ENCODE measurements around the gene SSB.
"Not testable (repeated sequence)": the region's sequence is repeated elsewhere in the genome, so short reads cannot be mapped to it uniquely, and the experiment has no call there.

Gene SSB

DNA sequence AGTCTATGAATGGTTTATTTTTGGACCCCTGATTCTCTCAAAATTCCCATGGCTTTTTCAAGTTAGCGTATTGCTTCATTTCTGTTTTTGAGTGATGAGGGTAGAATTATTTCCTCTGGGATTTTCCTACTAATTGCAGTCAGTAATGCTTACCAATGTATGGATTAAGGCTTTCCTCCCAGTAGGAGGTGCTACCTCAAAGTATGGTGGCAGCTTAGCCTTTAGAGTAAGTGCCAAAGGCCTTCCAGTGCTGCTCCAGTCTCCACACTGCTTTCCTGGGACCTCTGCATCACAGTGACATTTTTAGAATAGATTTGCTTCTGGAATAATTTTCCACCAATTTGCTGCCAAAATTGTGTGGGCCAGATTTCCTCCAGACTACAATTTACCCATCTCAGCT lies 16.2 kb upstream of the SSB start:
- ATAC-seq: no peak

DNA sequence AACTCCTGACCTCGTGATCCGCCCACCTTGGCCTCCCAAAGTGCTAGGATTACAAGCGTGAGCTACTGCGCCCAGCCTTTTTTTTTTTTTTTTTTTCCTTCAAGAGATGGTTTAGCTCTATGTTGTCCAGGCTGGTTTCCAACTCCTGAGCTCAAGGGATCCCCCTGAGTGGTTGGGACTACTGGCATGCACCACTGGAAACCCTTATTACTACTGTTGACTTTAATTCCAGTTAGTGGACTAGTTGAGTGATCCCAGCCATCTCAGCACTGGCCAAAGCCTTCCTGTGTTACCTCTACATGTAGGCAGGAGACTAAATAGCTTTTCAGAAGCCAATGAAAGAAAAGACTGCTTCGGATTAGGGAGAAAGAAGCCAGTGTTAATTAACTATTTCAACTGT lies 8.1 kb upstream of the SSB start:
- no peak for ATAC-seq

DNA sequence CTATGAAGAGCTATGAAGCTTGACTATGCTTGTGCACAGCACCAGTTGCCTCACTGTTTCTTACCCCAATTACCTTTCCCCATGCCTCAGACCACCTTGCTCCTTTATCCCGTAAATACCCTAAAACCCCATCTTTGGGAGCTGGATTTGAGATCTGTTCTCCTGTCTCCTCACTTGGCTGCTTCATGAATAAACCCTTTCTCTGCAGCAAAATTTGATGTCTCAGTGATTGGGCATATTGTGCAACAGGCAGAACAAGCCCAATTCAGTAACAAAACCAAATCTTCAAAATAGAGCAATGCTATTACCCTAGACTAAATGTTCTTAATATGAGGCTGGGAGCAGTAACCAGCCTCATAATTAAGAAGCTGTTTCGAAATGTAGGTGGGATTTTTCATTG lies 3.5 kb upstream of the SSB start:
- ATAC-seq: no peak

- no peak for ATAC-seq
Measured at GRCh38 chr2:169796441-169796840, 2.2 kb upstream of the SSB start.

DNA sequence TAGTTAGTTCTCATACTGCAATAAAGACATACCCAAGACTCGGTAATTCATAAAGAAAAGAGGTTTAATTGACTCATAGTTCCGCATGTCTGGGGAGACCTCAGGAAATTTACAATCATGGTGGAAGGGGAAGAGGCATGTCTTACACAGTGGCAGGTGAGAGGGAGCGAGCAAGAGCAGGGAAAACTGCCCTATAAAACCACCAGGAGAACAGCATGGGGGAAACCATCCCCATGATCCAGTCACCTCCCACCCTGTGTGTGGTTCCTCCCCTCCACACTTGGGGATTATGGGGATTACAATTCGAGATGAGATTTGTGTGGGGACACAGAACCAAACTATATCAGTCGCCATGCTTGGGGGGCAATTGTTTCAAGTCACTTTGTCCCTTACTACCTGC lies 1.1 kb upstream of the SSB start:
- no peak for ATAC-seq

DNA sequence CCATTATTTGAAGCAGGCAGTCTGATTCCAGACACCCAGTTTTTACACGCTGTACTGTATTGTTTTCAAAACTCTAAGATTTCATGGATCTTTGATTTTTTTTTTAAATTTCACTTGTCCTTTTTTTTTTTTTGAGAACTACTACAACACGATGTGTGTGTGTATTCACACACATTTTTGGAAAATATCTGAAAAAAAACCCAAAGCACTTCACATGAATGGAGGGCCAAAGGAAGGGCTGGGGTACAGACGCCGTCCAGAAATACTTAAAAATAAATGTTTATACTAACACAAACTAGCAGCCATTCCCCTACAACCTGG lies 314 bp upstream of the SSB start:
- no peak for ATAC-seq

- no peak for ATAC-seq
Measured at GRCh38 chr2:169803480-169803879, 4.8 kb downstream of the SSB start.

GRCh38 chr2:169806586-169806985 lies 7.9 kb downstream of the SSB start:
- ATAC-seq: no peak

DNA sequence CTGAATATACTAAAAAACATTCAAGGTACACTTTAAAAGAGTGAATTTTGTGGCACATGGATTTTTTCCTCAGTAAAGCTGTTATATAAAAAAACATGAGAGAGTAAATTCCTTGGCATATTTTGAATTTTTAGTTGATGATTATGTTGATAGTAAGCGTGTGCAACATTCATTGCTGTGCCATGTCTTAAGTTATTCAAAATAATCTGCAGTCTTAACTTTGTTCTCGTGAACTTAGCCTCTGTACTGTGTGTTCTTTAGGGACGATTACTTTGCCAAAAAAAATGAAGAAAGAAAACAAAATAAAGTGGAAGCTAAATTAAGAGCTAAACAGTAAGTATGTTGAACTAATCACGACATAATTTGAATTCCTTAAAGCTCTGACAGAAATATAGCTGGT lies 9.6 kb downstream of the SSB start:
- ATAC-seq: no peak

GRCh38 chr2:169815849-169816248 lies 17.2 kb downstream of the SSB start:
- peak; percentile 49 to 58 for ATAC-seq

DNA sequence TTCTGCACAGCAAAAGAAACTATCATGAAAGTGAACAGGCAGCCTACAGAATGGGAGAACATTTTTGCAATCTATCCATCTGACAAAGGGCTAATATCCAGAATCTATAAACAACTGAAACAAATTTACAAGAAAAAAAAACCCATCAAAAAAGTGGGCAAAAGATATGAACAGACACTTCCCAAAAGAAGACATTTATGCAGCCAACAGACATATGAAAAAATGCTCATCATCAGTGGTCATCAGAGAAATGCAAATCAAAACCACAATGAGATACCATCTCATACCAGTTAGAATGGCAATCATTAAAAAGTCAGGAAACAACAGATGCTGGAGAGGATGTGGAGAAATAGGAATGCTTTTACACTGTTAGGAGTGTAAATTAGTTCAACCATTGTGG lies 18.3 kb downstream of the SSB start:
- ATAC-seq: not testable (repeated sequence)

DNA sequence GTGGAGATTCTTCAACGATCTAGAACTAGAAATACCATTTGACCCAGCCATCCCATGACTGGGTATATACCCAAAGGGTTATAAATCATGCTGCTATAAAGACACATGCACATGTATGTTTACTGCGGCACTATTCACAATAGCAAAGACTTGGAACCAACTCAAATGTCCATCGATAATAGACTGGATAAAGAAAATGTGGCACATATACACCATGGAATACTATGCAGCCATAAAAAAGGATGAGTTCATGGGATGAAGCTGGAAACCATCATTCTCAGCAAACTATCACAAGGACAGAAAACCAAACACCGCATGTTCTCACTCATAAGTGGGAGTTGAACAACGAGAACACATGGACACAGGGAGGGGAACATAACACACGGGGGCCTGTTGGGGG lies 18.7 kb downstream of the SSB start:
- not testable (repeated sequence) for ATAC-seq

DNA sequence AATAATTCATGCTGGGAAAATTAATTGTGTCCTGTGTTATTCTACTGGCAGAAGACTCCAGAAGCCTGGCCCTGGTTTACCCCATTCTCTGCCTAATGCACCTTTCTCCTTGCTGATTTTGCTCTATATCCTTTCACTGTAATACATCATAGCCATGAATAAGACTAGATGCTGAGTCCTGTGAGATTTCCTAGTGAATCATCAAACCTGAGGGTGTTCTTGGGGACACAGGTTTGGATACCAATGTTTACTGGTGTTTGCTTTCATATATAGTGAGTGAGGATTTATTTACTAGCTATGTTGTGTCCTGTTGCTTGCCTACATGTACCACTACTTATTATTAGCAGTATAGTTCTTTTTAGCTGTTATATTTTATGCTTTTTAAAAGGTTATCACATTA lies 19.6 kb downstream of the SSB start:
- ATAC-seq: no peak

DNA sequence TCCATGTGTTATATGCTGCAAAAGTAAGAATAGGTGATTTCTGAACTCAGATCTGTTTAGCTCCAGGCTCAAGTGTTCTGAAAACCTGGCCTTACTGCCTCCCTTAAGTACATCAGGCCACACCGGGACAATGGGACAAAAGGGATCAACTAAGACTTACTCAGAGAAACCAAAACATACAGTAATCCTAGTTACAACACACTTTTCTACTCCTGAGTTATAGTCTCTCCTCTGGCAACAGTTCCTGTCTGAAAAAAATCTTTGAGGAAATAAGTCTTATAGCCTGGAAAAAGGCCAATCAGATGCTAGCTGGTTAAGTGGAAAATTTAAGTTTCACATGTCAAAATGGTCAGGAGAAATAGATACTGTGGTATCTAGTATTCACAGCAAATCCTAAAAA lies 20.4 kb downstream of the SSB start:
- no peak for ATAC-seq

GRCh38 chr2:169820101-169820500 lies 21.4 kb downstream of the SSB start:
- ATAC-seq: not testable (repeated sequence)

DNA sequence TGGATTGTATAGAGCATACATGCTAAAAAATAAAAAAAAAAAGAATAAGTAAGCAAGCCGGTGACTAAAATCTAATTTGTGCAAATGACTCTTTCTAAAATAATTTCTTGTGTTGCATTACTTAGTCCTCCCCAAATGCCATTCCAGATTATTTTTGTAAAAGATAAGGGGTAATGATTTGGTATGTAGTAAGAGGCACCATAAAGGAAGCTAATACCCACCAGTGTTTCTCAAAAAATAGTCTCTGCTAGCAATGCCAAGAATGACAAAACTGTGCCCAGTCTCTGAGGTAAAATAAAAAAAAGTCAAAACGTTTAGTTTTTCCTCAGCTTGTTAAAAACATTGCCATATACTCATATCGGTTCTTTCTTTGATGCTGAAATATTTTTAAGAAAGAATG lies 23.4 kb downstream of the SSB start:
- ATAC-seq: no peak

DNA sequence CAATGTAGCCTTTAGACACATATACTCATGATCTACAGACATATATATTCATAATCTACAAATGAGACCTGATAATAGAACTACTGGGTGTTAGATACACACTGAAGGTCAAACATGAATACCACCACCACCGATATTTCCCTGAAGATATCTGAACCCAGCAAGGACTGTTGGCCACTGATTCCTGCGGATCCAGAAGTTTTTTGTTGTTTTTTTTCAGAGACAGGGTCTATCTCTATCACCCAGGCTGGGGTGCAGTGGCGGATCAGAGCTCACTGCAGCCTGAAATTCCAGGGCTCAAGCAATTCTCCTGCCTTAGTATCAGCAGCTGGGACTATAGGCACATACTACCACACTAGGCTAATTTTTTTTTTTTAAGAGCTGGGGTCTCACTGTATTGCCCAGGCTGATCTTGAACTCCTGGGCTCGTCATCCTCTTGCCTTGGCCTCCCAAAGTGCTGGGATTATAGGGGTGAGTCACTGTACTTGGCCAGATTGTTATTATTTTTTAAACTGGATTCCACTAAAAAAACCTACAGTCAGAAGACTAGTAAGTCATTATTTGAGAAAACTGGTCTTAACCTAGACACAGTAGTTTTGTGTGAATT lies 24.2 kb downstream of the SSB start:
- no peak for ATAC-seq

DNA sequence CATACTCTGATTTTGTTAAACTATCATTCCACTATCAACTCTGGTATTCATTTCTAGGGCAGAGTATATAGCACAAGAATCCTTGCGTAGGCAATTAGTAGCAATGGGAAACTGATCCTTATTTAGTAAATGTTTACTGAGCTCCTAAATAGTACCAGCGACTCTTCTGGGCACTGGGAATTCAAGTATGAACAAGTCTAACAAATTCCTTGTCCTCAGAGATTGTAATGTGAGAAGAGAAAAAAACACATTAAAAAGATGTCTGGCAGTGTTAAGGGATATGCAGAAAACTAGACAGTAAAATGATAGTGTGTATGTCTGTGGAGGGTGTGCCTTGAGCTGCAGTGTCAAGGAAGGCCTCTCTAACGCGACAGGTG lies 25.3 kb downstream of the SSB start:
- no peak for ATAC-seq

DNA sequence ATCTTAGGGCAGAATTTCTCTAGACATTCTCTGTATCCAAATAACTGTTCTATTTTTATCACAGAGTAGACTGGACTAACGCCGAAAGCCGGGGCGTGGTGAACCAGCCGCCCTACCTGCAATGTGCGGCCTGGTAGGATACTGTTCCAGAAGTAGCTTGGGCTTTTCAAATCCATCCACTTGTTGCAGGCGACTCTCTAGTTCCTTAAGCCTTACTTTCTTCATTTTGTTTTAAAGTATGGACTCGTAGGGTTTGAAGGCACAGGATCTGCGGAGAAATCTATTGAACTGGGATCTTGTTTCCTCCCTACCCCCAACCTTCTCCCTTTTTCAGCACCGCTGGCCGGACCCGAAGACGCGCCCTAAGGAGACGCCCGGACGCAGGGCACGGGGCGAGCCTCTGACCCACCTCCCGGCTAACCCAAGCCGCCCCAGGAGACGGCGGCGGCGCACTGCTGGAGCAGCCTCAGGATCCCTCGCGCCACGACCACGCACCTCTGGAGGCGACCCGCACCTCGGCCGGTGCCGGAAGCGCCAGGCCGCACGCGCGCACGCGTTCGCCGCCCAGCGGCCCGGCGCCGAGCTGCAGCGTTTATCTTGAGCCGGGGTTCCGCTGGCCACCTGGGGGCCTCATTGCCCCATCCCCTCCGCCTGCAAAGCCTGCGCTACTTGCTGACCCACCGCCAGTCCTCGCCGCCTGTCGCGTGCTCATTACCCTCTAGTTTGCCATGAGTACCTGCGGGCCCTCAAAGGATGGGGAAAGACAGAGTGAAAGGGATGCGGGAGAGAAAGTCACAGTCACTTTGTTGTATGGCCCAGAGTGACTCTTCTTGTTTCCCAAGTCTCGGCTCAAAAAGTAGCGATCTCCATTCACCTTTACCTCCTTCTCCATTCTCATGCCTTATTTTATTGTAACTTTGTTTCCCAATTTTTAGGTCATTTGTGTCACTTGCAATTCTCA lies 26.0 kb downstream of the SSB start, which contains the start of gene METTL5:
Gene METTL5 (minus strand): TSS at position 533 of the 961 bp plus-strand sequence. CDS start 308 bp downstream, at position 225.
- peak; percentile 61 to 62 for ATAC-seq

DNA sequence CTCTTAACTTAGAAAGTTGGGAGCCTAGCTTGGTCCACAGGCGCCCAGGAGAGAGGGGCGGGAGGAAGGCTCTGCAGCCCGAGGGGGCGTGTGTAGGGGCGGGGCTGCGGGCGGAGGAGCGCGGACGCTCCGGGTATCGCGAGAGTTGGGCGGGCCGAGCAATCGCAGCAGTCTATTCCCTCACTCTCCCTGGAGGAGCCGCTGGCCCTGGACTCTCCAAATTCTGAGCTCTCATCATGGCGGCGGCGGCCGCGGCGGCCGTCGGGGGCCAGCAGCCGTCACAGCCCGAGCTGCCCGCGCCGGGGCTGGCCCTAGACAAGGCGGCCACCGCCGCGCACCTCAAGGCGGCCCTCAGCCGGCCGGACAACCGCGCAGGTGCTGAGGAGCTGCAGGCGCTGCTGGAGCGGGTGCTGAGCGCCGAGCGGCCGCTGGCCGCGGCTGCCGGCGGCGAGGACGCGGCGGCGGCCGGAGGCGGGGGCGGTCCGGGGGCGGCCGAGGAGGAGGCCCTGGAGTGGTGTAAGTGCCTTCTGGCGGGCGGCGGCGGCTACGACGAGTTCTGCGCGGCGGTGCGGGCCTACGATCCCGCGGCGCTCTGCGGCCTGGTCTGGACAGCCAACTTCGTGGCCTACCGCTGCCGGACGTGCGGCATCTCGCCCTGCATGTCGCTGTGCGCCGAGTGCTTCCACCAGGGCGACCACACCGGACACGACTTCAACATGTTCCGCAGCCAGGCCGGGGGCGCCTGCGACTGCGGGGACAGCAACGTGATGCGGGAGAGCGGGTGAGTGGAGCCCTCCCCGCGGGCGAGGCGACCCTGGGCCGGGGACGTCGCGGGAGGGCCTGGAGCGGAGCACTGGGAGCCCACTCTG lies 28.8 kb downstream of the SSB start, which contains the start of gene UBR3:
Gene UBR3 (plus strand): TSS at position 183 of the 869 bp plus-strand sequence. CDS start 54 bp downstream, at position 237.
- peak; percentile 84 to 85 for ATAC-seq

GRCh38 chr2:169828141-169828811 lies 29.6 kb downstream of the SSB start:
- peak; percentile 50 for ATAC-seq

DNA sequence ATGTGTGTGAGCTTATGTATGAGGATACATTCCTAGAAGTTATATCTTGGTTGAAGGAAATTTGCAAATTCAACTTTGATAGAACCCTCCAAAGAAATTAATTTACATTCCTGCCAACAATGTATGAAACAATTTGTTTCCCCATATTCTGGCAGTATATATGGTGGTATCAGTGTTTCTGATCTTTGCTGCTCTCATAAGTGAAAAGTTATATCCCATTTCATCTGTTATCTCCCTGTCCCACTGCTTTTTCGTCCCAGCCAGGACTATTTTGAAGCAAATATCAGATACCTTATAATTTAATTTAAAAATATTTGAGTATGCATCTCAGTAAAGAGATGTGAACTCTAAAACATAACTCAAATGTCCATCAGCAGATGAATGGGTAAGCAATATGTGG lies 35.7 kb downstream of the SSB start:
- no peak for ATAC-seq

Data from activated CD4-positive, CD25-positive, alpha-beta regulatory T cell treated with anti-CD3 and anti-CD28 coated beads, Interleukin-2, amount 50 U/mL, for 24 hours (primary cell).